DOHH2 (cell line): ENCODE data around the gene CERK.

Source experiments
- H3F3A ChIP-seq: fragments of 200-600 bp; sonication (generic), shearing (Covaris generic); 2 replicates; pipeline ENCODE4 v1.6.0; 2016; ENCODE audit warnings: antibody characterized with exemption, mild to moderate bottlenecking; ENCODE audit not compliant: control insufficient read depth, insufficient read depth
- H3K27ac ChIP-seq: fragments of 200-600 bp; sonication (generic); 2 replicates; pipeline ENCODE4 v1.5.1; 2014; ENCODE audit warnings: low read depth, mild to moderate bottlenecking, low read length, moderate library complexity
- H3K27me3 ChIP-seq: fragments of 200-600 bp; sonication (generic); 2 replicates; pipeline ENCODE4 v1.6.1; 2014; ENCODE audit warnings: mild to moderate bottlenecking, low read length, mixed read lengths; ENCODE audit not compliant: control insufficient read depth
- H3K36me3 ChIP-seq: fragments of 200-600 bp; sonication (generic); 2 replicates; pipeline ENCODE4 v1.6.1; 2014; ENCODE audit warnings: mild to moderate bottlenecking, low read length, moderate library complexity, mixed read lengths; ENCODE audit not compliant: control insufficient read depth
- H3K4me1 ChIP-seq: fragments of 200-600 bp; sonication (generic); 2 replicates; pipeline ENCODE4 v1.6.1; 2014; ENCODE audit warnings: mild to moderate bottlenecking, low read length, mixed read lengths; ENCODE audit not compliant: control insufficient read depth
- H3K4me2 ChIP-seq: fragments of 200-600 bp; sonication (generic); 2 replicates; pipeline ENCODE4 v1.6.0; 2014; ENCODE audit warnings: mild to moderate bottlenecking, low read length, moderate library complexity
- H3K4me3 ChIP-seq: fragments of 200-600 bp; sonication (generic); 2 replicates; pipeline ENCODE4 v1.5.1; 2014; ENCODE audit warnings: mild to moderate bottlenecking, low read length, mixed read lengths
- H3K79me2 ChIP-seq: fragments of 200-600 bp; sonication (generic); 2 replicates; pipeline ENCODE4 v1.6.1; 2014; ENCODE audit warnings: mild to moderate bottlenecking, low read length, mixed read lengths; ENCODE audit not compliant: control insufficient read depth
- H3K9me2 ChIP-seq: fragments of 200-600 bp; sonication (generic); replicated peaks from 2 replicates; pipeline ENCODE4 v1.6.1; 2014; ENCODE audit warnings: mild to moderate bottlenecking, low read length, mixed read lengths; ENCODE audit not compliant: control insufficient read depth
- H3K9me3 ChIP-seq: fragments of 200-600 bp; sonication (generic); 2 replicates; pipeline ENCODE4 v1.6.1; 2014; ENCODE audit warnings: antibody characterized with exemption, low read length, mixed read lengths; ENCODE audit not compliant: control insufficient read depth, insufficient read depth
- H4K20me1 ChIP-seq: fragments of 200-600 bp; sonication (generic); 2 replicates; pipeline ENCODE4 v1.6.0; 2014; ENCODE audit warnings: low read depth, mild to moderate bottlenecking, antibody characterized with exemption, low read length, moderate library complexity; ENCODE audit not compliant: control insufficient read depth, insufficient read depth
- EZH2phosphoT487 ChIP-seq: fragments of 200-600 bp; sonication (generic); IDR thresholded peaks from 2 replicates; pipeline ENCODE4 v1.6.1; 2017; ENCODE audit warnings: borderline replicate concordance, mild to moderate bottlenecking, antibody characterized with exemption, low read length, moderate library complexity, mixed read lengths
- TF ChIP-seq, protein P1 (sequence below): fragments of 200-600 bp; sonication (generic); IDR thresholded peaks from one replicate; pipeline ENCODE4 v1.5.1; 2014; ENCODE audit warnings: antibody characterized with exemption, mild to moderate bottlenecking, low read depth, low read length; ENCODE audit not compliant: poor library complexity, severe bottlenecking

Gene CERK

DNA sequence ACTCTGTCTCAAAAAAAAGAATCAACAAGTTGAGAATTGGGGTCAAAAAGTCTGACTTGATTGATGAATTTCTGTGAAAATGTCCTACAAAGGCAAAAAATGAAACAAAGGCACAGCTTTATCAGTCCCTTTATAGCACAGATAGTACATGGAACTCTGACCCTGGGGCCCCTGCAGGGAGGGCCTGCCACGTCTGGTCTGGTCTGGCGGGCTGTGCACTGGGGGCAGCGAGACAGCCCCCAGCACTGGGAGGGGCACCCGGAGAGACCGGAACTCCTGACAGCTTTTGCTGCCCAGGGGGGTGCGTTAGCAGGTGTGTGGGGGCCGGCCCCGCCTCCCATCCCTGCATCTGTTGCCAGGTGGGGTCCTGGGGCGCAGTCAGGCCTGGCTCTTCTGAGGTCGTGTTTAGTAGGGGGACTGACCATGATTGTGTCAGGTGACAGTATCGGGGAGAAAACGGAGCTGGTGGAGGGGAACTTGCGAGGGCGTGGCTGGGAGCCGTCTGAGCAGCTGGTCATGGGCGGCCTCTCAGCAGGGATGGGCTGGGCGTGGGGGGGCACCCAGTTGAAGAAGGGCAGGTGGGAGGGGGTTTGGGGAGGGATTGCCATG lies 66.1 kb downstream of the CERK start:
- H3K4me3 ChIP-seq: no peak overlapping the region
- no peaks in the 10 kb centered on the region for H3K9me2 ChIP-seq
- H3K27ac ChIP-seq: no peak overlapping the region
- no peak overlapping the region for H3K4me2 ChIP-seq
- no peaks in the 10 kb centered on the region for H3F3A ChIP-seq
- no peaks in the 10 kb centered on the region for H3K9me3 ChIP-seq
- no peaks in the 10 kb centered on the region for H3K27me3 ChIP-seq
- no peaks in the 10 kb centered on the region for H4K20me1 ChIP-seq
- no peak for TF ChIP-seq EZH2phosphoT487
- TF ChIP-seq, protein P1, sequence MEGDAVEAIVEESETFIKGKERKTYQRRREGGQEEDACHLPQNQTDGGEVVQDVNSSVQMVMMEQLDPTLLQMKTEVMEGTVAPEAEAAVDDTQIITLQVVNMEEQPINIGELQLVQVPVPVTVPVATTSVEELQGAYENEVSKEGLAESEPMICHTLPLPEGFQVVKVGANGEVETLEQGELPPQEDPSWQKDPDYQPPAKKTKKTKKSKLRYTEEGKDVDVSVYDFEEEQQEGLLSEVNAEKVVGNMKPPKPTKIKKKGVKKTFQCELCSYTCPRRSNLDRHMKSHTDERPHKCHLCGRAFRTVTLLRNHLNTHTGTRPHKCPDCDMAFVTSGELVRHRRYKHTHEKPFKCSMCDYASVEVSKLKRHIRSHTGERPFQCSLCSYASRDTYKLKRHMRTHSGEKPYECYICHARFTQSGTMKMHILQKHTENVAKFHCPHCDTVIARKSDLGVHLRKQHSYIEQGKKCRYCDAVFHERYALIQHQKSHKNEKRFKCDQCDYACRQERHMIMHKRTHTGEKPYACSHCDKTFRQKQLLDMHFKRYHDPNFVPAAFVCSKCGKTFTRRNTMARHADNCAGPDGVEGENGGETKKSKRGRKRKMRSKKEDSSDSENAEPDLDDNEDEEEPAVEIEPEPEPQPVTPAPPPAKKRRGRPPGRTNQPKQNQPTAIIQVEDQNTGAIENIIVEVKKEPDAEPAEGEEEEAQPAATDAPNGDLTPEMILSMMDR: no peak
- H3K4me1 ChIP-seq: peaks cover 20% of the 10 kb centered on the region
- no peaks in the 10 kb centered on the region for H3K79me2 ChIP-seq
- H3K36me3 ChIP-seq: peaks cover 24% of the 10 kb centered on the region

DNA sequence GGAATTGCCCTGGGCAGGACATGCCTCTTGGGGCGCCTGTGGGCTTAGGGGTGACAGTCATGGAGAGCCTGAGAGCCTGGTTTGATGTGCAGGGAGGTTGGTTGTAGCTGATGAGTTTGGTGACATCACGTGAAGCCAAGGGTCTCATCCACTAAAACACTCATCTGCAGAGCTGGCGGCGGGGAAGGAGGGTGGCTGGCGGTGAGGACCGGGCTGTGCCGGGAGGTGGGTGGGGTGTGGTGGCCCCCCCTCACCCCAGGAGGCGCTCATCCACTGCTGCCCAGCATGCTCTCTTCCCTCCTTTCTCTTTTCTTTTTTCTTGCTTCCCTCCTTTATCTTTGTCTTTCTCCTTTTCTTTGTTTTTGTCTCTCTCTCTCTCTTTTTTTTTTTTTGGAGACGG lies 68.9 kb downstream of the CERK start:
- H3K27me3 ChIP-seq: no peaks in the 10 kb centered on the region
- TF ChIP-seq EZH2phosphoT487: no peak
- TF ChIP-seq, protein P1: no peak
- no peaks in the 10 kb centered on the region for H3K79me2 ChIP-seq
- H3K9me2 ChIP-seq: no peaks in the 10 kb centered on the region
- no peak overlapping the region for H3K27ac ChIP-seq
- peaks cover 18% of the 10 kb centered on the region for H3K36me3 ChIP-seq
- H3K4me3 ChIP-seq: no peak overlapping the region
- no peaks in the 10 kb centered on the region for H4K20me1 ChIP-seq
- H3K9me3 ChIP-seq: no peaks in the 10 kb centered on the region
- peaks cover 11% of the 10 kb centered on the region for H3K4me1 ChIP-seq
- no peak overlapping the region for H3K4me2 ChIP-seq
- no peaks in the 10 kb centered on the region for H3F3A ChIP-seq

DNA sequence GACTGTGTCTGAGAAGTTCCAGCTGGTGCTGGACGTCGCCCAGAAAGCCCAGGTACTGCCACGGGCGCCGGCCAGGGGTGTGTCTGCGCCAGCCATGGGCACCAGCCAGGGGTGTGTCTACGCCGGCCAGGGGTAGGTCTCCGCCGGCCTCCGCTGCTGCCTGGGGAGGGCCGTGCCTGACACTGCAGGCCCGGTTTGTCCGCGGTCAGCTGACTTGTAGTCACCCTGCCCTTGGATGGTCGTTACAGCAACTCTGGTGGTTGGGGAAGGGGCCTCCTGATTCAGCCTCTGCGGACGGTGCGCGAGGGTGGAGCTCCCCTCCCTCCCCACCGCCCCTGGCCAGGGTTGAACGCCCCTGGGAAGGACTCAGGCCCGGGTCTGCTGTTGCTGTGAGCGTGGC lies 69.9 kb downstream of the CERK start:
- TF ChIP-seq, protein P1: no peak
- no peak for TF ChIP-seq EZH2phosphoT487
- Histone ChIP-seq H3F3A (no peaks in the 10 kb centered on the region), H3K4me1 (no peaks in the 10 kb centered on the region), H3K9me2 (no peaks in the 10 kb centered on the region), H3K79me2 (no peaks in the 10 kb centered on the region), H4K20me1 (no peaks in the 10 kb centered on the region), H3K4me2 (no peak overlapping the region), H3K4me3 (no peak overlapping the region), H3K27ac (no peak overlapping the region), H3K36me3 (peaks cover 11% of the 10 kb centered on the region), H3K9me3 (no peaks in the 10 kb centered on the region), H3K27me3 (no peaks in the 10 kb centered on the region)
